Panc1 (cell line): ENCODE data around the gene IPO13.

Source experiments
- POLR2AphosphoS5 ChIP-seq: IDR thresholded peaks from 2 replicates; pipeline ENCODE4 v1.6.1; 2012; ENCODE audit warnings: mild to moderate bottlenecking, low read depth, low read length, moderate library complexity
- TF ChIP-seq, protein P1 (sequence below): fragments of 450-650 bp; IDR thresholded peaks from 2 replicates; pipeline ENCODE4 v1.5.1; 2017; ENCODE audit warnings: mild to moderate bottlenecking

DNA sequence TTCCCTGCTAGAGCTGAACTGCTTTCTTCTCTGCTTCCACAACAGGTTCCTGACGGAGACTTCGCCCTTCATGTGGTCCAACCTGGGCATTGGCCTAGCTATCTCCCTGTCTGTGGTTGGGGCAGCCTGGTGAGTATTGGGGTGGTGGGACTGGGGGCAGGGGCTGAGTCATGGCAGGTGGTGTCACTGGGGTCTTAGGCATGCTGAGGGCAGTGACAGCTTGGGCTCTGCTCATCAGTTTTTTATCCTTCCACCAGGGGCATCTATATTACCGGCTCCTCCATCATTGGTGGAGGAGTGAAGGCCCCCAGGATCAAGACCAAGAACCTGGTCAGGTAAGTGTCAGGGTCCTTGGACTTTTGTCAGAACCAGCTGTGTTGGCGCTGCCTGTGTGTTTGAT lies 29.3 kb downstream of the IPO13 start:
- TF ChIP-seq, protein P1, sequence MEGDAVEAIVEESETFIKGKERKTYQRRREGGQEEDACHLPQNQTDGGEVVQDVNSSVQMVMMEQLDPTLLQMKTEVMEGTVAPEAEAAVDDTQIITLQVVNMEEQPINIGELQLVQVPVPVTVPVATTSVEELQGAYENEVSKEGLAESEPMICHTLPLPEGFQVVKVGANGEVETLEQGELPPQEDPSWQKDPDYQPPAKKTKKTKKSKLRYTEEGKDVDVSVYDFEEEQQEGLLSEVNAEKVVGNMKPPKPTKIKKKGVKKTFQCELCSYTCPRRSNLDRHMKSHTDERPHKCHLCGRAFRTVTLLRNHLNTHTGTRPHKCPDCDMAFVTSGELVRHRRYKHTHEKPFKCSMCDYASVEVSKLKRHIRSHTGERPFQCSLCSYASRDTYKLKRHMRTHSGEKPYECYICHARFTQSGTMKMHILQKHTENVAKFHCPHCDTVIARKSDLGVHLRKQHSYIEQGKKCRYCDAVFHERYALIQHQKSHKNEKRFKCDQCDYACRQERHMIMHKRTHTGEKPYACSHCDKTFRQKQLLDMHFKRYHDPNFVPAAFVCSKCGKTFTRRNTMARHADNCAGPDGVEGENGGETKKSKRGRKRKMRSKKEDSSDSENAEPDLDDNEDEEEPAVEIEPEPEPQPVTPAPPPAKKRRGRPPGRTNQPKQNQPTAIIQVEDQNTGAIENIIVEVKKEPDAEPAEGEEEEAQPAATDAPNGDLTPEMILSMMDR = no peak
- no peak for TF ChIP-seq POLR2AphosphoS5
